D721Med (cell line): Measurements from ENCODE around the gene FGR.

Experiments used
- DNase-seq: peaks from one replicate; pipeline ENCODE4 v3.0.0; 2011; ENCODE audit warnings: low spot score; ENCODE audit not compliant: insufficient read length
- FAIRE-seq: peaks from 2 replicates; lab custom pipeline; 2011; peaks lifted over from hg19 to GRCh38; lab: Jason Lieb, UNC
- TF ChIP-seq, protein P1 (sequence below): IDR thresholded peaks from 2 replicates; pipeline ENCODE4 v1.5.1; 2012; ENCODE audit warnings: mild to moderate bottlenecking, control low read depth; ENCODE audit not compliant: insufficient read depth; ENCODE audit errors: missing control alignments

The FGR gene

GRCh38 chr1:27612718-27613117 lies 22.3 kb downstream of the FGR start:
- TF ChIP-seq, protein P1, sequence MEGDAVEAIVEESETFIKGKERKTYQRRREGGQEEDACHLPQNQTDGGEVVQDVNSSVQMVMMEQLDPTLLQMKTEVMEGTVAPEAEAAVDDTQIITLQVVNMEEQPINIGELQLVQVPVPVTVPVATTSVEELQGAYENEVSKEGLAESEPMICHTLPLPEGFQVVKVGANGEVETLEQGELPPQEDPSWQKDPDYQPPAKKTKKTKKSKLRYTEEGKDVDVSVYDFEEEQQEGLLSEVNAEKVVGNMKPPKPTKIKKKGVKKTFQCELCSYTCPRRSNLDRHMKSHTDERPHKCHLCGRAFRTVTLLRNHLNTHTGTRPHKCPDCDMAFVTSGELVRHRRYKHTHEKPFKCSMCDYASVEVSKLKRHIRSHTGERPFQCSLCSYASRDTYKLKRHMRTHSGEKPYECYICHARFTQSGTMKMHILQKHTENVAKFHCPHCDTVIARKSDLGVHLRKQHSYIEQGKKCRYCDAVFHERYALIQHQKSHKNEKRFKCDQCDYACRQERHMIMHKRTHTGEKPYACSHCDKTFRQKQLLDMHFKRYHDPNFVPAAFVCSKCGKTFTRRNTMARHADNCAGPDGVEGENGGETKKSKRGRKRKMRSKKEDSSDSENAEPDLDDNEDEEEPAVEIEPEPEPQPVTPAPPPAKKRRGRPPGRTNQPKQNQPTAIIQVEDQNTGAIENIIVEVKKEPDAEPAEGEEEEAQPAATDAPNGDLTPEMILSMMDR = no peak
- FAIRE-seq (no peak), DNase-seq (no peak)

DNA sequence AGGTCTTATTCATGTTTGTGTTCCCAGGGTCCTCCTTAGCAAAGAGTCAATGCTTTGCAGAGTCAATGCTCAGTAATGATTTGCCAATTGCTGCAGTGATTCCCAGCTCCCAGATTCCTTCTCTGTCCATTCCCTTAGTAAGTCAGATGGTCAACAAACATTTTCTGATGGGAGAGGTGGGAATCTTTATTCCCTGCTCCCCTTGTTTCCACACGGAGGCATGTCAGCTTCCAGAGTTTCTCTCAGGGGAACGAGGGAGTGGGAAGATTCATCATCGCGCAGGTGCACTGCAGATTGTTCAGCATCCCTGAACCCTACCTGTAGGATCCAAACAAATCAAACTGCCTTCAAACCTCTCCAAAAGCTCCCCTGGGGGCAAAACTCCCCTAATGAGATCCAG lies 23.5 kb downstream of the FGR start:
- TF ChIP-seq, protein P1 = no peak
- DNase-seq = no peak
- FAIRE-seq = no peak

DNA sequence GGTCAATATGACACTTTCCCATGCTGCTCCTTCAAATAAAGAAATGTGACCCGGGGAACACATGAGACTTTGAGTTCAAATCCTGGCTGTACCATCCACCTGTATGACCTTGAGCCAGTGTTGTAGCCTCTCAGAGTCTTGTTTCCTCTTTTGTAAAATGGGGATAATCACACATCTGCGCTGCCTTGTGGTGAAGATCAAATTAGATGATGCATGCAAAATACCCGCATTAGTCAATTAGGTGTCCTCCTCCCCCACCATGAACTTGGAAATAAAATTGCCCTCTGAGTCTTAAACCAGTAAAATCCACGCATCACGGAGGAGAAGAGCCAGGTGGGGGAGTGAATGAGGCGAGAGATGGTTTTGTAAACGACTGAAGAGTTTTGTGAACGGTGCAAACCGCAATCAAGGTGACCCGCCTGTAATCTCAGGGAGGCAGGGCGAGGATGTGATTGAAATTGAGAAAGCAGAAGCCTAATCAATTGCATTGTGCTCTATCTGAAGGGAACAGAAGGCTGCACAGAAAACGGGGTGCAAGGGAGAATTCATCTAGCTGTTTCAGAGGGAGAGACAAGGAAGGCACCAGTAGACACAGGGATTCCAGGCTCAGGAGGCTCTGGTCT lies 25.3 kb downstream of the FGR start:
- DNase-seq (no peak), FAIRE-seq (no peak)
- TF ChIP-seq, protein P1 = no peak

DNA sequence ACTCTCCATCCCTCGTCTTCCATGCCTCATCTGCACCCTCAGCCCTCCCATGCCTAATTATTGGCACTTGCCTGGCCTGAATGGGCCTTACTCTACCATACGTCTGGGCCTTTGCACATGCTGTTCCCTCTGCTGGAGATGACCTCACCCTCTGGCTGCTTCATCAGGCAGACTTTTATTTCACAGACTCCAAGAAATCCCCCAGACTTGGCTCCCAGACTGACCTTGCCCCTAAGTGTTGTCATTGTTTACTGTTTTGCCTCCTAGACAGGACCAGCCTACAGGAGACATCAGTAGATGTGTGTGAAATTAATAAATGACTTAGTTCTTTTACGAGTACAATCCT lies 25.8 kb downstream of the FGR start:
- TF ChIP-seq, protein P1 = no peak
- FAIRE-seq (no peak), DNase-seq (no peak)

- DNase-seq (no peak), FAIRE-seq (no peak)
- TF ChIP-seq, protein P1 = no peak
These were observed 27.7 kb downstream of the FGR start for GRCh38 chr1:27607239-27607804.

- DNase-seq (no peak), FAIRE-seq (no peak)
- TF ChIP-seq, protein P1 = no peak
These were observed 28.2 kb downstream of the FGR start for GRCh38 chr1:27606708-27607238.
